ENCODE results near the gene RNF175. TPM values are rescaled to one million over a fixed set of nuclear protein-coding genes. Genes with fewer than 3 reads are reported as not detected.
"Not testable (repeated sequence)": the region's sequence is repeated elsewhere in the genome, so short reads cannot be mapped to it uniquely, and the experiment has no call there.

RNF175 gene
- total RNA-seq, 1 experiment from 2014 or later = 0.90 TPM

- no peak for DNase-seq (ENCODE audit: low read depth, low spot score)
- in situ Hi-C loops (cut with HindIII; ENCODE audit: low pct_unique_long_range_greater_than_20kb, low sequenced_read_pairs) = no loop called here
These were observed 35.2 kb downstream of the RNF175 start for GRCh38 chr4:153724606-153725005.

GRCh38 chr4:153722036-153722435, 37.8 kb downstream of the RNF175 start:
- no peak for DNase-seq (ENCODE audit: low read depth, low spot score)
- in situ Hi-C loops (cut with HindIII; ENCODE audit: low pct_unique_long_range_greater_than_20kb, low sequenced_read_pairs) = no loop called here

DNA sequence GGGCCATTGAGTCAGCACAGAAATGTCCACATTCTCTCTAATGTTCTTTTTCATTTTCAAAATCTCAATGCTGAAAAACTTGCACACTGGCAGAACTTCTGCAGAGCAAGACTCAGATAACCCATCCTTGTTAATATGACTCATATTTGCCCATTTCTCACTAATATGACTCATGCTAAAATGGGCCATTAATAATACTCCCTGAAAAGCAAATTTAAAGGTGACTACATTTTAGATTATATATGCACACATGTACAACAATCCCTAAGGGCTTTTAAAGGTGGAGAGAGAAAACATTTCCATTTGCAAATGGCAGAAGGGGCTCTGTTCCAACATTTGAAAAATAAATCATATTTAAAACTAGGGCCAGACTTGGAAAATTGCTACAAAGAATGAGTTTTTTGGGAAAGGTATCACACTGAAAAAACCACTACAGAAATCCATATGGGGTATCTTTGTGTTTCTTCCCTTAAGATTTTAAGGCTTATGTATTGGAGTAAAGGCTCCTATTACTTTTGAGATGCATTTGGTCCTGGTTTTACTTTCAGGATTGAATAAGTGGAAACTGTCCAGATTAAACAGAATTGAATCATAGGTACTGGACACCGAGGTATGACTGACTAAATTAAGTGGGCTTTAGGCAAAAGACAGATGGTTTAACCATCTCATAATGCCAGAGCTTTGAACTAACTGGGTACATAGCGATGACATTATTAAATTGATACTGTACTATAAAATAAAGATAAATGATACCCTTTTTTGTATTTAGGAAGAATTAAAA, 45.8 kb downstream of the RNF175 start:
- in situ Hi-C loops (cut with HindIII; ENCODE audit: low pct_unique_long_range_greater_than_20kb, low sequenced_read_pairs) = no loop called here
- DNase-seq (ENCODE audit: low read depth, low spot score) = no peak

DNA sequence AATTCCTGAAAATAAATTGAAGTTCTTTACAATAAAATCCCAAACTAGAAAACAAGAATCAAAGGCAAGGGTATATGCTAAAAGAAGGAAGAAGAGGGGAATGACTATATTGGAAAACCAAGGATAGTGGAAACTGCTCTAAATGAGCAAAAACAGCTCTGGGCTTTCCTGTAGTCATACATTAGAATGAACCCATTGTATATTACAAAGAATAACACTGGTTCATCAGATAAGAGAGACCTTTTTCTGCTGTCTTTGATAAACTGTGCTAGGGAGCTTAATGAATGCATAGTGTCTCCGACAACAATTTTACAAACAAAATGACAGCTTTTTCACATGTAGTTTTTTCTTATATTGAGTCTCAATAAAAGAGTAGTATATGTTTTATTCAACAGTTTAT, 49.1 kb downstream of the RNF175 start:
- peak; percentile 34 for DNase-seq (ENCODE audit: low read depth, low spot score)
- in situ Hi-C loops (cut with HindIII; ENCODE audit: low pct_unique_long_range_greater_than_20kb, low sequenced_read_pairs) = no loop called here

DNA sequence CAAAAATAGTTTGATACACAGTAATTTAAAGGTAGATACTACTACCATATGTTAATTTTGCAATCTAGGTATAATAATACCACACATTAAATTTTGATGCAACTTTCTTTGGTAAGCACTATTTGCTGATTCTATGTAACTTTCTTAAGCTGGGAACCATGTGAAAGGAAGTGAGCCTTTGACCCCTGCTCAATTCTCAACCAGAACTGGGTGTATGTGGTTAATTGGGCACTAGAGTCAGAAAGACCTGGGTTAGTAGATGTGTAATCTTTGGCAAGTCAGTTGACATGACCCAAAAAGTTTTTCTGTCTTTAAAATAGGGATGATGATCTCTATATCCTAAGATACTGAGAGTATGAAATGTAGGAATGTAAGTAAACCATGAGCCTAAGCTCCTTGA, 53.3 kb downstream of the RNF175 start:
- no peak for DNase-seq (ENCODE audit: low read depth, low spot score)
- in situ Hi-C loops (cut with HindIII; ENCODE audit: low pct_unique_long_range_greater_than_20kb, low sequenced_read_pairs) = no loop called here

DNA sequence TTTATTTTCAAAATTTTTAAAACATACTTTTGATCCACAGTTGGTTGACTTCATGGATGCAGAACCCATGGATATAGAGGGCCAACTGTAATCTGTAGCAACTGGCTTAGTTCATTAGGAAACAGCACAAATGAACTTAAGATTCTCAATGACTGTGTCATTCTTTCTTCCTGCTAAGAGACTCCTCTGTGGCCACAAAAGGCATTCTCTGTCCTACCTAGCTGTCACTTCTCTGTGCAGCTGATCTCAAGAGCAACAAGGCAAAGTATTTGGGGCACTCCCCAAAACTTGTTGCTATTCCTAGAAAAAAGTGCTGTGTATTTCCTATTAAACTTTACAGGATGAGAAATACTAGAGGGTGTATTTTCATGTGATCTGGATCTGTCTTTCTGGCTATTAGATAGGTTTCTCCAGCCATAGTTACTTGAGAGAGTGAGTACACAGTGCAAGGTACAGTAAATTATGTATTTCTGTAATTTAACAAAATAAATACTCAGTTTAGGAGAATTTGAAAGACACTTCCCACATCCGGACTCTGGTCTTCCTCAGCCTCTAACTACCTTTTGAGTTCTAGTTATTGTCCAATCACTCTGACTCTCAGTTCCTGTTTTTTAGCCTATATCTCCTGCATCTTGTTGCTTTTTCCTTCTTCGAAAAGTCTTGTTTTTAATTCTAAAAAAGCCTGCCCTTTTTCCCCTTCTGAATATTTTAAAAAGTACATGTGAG, 53.9 kb downstream of the RNF175 start:
- no peak for DNase-seq (ENCODE audit: low read depth, low spot score)
- in situ Hi-C loops (cut with HindIII; ENCODE audit: low pct_unique_long_range_greater_than_20kb, low sequenced_read_pairs) = no loop called here

GRCh38 chr4:153704522-153704921, 55.3 kb downstream of the RNF175 start:
- DNase-seq (ENCODE audit: low read depth, low spot score) = no peak
- in situ Hi-C loops (cut with HindIII; ENCODE audit: low pct_unique_long_range_greater_than_20kb, low sequenced_read_pairs) = no loop called here

DNA sequence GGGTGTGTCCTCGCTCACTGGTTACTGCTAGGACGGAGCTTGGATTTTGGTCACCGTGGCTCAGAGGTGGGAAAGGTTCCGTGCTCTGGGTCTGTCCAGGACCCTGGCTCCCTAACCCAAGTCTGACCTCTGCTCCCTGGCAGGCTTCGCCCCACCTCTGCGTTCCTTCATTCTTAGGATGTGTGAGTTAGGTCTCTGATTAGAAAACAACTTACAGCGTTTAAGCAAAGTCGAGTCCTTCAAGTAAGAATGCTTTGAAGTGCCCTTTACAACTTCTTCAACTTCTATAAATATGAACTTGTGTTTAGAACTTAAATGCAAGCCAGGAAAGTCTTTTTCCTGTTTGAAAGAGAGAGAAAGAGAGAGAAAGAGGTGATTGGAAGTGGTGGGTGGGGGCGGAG, 74.9 kb downstream of the RNF175 start:
- in situ Hi-C loops (cut with HindIII; ENCODE audit: low pct_unique_long_range_greater_than_20kb, low sequenced_read_pairs) = no loop called here
- DNase-seq (ENCODE audit: low read depth, low spot score) = no peak

GRCh38 chr4:153684182-153684970, 75.4 kb downstream of the RNF175 start, which contains the start of gene TLR2:
TSS of gene TLR2 (plus strand) at chr4:153684280. CDS start at chr4:153702908, 18,628 bp downstream.
- in situ Hi-C loops (cut with HindIII; ENCODE audit: low pct_unique_long_range_greater_than_20kb, low sequenced_read_pairs) = no loop called here
- DNase-seq (ENCODE audit: low read depth, low spot score) = no peak

GRCh38 chr4:153683763-153684181, 76.1 kb downstream of the RNF175 start:
- DNase-seq (ENCODE audit: low read depth, low spot score) = no peak
- in situ Hi-C loops (cut with HindIII; ENCODE audit: low pct_unique_long_range_greater_than_20kb, low sequenced_read_pairs) = no loop called here

DNA sequence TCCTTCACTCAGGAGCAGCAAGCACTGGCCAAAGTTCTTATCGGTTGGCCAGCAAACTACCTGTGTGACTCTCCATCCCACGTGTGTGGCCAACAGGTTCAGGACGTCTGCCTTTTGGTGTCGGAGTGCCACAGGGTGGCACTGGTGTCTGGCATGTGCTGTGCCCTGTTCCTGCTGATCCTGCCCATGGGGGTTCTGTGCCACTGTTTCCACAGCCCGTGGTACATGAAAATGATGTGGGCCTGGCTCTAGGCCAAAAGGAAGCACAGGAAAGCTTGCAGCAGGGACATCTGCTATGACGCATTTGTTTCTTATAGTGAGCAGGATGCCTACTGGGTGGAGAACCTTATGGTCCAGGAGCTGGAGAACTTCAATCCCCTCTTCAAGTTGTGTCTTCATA, 80.3 kb downstream of the RNF175 start:
- DNase-seq (ENCODE audit: low read depth, low spot score) = no peak
- in situ Hi-C loops (cut with HindIII; ENCODE audit: low pct_unique_long_range_greater_than_20kb, low sequenced_read_pairs) = no loop called here

DNA sequence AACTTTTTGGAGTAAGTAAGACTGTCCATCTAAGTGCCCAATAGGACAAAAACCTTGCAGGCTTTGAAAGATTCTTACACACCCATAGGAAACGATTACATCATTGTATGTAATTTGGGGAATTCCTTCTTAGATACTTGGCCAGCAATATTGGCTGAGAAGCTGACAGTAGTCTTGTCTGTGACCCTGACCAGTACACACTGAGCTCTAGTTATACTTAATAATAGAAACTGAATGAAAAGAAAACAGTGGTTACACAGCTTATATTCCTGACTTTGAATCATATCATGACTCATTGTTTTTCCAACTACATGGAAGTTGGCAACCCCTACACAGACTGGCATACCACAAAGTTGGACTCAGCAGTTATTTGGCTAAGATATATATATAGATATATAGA, 82.8 kb downstream of the RNF175 start:
- in situ Hi-C loops (cut with HindIII; ENCODE audit: low pct_unique_long_range_greater_than_20kb, low sequenced_read_pairs) = no loop called here
- DNase-seq (ENCODE audit: low read depth, low spot score) = no peak

DNA sequence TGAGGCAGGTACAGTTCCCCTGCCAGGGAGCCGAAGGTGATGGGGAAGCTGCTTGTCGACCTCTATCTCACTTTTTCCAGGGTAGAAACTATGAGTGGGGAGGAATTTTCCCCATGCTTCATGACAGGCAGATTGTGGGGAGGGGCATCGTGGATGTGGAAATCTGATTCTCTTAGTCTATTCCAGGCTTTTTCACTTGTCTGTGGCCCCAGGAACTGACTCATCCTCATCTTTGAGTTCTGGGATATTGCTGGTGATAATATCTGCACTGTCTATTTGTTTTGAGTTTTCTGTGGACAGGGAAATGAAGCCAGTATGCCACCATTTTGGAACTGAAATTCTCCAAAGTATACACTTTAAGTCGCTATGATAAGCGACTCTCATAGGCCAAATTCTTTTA, 83.3 kb downstream of the RNF175 start:
- DNase-seq (ENCODE audit: low read depth, low spot score) = no peak
- in situ Hi-C loops (cut with HindIII; ENCODE audit: low pct_unique_long_range_greater_than_20kb, low sequenced_read_pairs) = no loop called here

DNA sequence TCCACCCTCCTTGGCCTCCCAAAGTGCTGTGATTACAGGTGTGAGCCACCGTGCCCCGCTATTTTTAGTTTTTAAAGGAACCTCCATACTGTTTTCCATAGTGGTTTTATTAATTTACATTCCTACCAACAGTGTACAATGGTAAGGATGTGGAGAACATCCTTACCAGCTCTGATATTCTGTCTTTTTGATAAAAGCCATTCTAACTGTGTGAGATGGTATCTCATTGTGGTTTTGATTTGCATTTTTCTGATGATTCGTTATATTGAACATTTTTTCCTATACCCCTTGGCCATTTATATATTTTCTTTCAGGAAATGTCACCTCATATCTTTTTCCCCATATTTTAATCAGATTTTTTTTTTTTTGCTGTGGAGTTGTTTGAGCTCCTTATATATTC, 90.0 kb downstream of the RNF175 start:
- DNase-seq (ENCODE audit: low read depth, low spot score) = no peak
- in situ Hi-C loops (cut with HindIII; ENCODE audit: low pct_unique_long_range_greater_than_20kb, low sequenced_read_pairs) = no loop called here

DNA sequence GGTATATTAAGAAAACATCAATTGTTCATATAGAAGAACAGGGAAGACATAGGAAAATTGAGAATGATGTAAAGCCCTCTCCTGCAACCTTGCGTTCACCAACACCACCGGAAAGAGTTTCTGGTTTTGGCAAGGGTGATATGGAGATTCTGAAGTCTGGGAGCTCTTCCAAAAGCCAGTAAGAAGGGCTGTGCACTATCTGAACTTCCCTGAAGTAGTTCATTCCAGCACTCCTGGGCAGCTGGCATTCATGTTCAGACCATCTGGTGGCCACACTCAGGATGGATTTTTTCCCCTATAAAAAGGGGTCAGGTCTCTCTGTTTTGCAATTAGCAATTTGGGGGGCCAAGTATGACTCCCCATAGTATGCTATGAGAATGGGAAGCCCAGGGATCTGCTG, 91.2 kb downstream of the RNF175 start:
- no peak for DNase-seq (ENCODE audit: low read depth, low spot score)
- in situ Hi-C loops (cut with HindIII; ENCODE audit: low pct_unique_long_range_greater_than_20kb, low sequenced_read_pairs) = no loop called here

GRCh38 chr4:153666505-153666904, 93.3 kb downstream of the RNF175 start:
- in situ Hi-C loops (cut with HindIII; ENCODE audit: low pct_unique_long_range_greater_than_20kb, low sequenced_read_pairs); DNase-seq (ENCODE audit: low read depth, low spot score): not testable (repeated sequence)

DNA sequence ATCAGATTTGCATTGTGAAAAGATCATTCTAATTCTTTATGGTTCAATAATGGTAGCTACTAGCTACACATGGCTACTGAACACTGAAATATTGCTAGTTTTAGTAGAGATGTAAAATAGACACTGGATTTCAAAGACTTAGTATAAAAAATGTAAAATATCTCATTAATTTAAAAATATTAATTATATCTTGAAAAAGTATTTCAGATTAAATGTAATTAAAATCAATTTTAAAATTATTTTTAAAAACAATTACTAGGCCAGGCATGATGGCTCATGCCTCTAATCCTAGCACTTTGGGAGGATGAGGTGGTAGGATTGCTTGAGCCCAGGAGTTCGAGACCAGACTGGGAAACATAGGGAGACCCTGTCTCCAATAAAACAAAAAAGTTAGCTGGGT, 96.2 kb downstream of the RNF175 start:
- no peak for DNase-seq (ENCODE audit: low read depth, low spot score)
- in situ Hi-C loops (cut with HindIII; ENCODE audit: low pct_unique_long_range_greater_than_20kb, low sequenced_read_pairs) = no loop called here

DNA sequence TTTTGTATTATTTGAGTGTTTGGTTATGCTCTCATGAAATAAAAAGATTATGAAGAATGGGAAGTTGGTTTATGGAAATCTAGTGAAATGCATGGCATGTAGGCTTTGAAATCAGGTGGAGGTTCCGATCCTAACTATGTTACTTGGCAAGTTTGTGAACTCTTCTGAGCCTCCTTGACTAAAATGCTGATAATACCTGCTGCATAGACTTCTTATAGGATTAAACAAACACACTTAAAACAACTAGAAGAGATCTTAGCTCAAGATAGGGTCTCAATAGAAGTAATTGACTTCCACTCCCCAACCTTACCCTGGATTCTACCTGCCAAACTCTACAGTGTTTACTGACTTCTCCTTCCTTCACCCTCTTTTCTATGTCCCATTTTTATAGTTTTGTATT, 97.9 kb downstream of the RNF175 start:
- DNase-seq (ENCODE audit: low read depth, low spot score) = no peak
- in situ Hi-C loops (cut with HindIII; ENCODE audit: low pct_unique_long_range_greater_than_20kb, low sequenced_read_pairs) = no loop called here

All from SK-MEL-5 (cell line).